Stimulated activated naive CD8-positive, alpha-beta T cell treated with anti-CD3 and anti-CD28 coated beads, Interleukin-15, Interleukin-2, amounts not matched to agents 100 ng/mL and 50 ng/mL, for 24 hours (primary cell): ENCODE results near the gene NCKAP5.
"Not testable (repeated sequence)": the region's sequence is repeated elsewhere in the genome, so short reads cannot be mapped to it uniquely, and the experiment has no call there.

Experiments
- H3K27ac Mint-ChIP-seq: one replicate; pipeline ENCODE4 v1.8.0; 2021; ENCODE audit warnings: mild to moderate bottlenecking, mixed read lengths
- H3K27me3 Mint-ChIP-seq: one replicate; pipeline ENCODE4 v1.8.0; 2021; ENCODE audit warnings: mixed read lengths
- H3K36me3 Mint-ChIP-seq: one replicate; pipeline ENCODE4 v1.8.0; 2021; ENCODE audit warnings: low read depth, mixed read lengths
- H3K4me1 Mint-ChIP-seq: one replicate; pipeline ENCODE4 v1.8.0; 2021; ENCODE audit warnings: low read depth, mixed read lengths
- H3K4me3 Mint-ChIP-seq: one replicate; pipeline ENCODE4 v1.8.0; 2021; ENCODE audit warnings: mild to moderate bottlenecking, mixed read lengths
- H3K9me3 Mint-ChIP-seq: one replicate; pipeline ENCODE4 v1.8.0; 2021; ENCODE audit warnings: mixed read lengths

The NCKAP5 gene

GRCh38 chr2:133484106-133484505 is 84.2 kb downstream of the NCKAP5 start:
- Mint-ChIP-seq H3K4me3 (no peak overlapping the region), H3K27me3 (no peaks in the 10 kb centered on the region), H3K27ac (no peak overlapping the region), H3K9me3 (peaks cover 3% of the 10 kb centered on the region), H3K36me3 (no peaks in the 10 kb centered on the region), H3K4me1 (no peaks in the 10 kb centered on the region)

GRCh38 chr2:133483181-133483580 is 85.1 kb downstream of the NCKAP5 start:
- peaks cover 3% of the 10 kb centered on the region for H3K9me3 Mint-ChIP-seq
- no peaks in the 10 kb centered on the region for H3K27me3 Mint-ChIP-seq
- H3K27ac Mint-ChIP-seq: no peak overlapping the region
- no peaks in the 10 kb centered on the region for H3K36me3 Mint-ChIP-seq
- no peaks in the 10 kb centered on the region for H3K4me1 Mint-ChIP-seq
- H3K4me3 Mint-ChIP-seq: no peak overlapping the region

- Mint-ChIP-seq H3K4me3 (no peak overlapping the region), H3K27ac (no peak overlapping the region), H3K27me3 (no peaks in the 10 kb centered on the region), H3K9me3 (peaks cover 3% of the 10 kb centered on the region), H3K4me1 (no peaks in the 10 kb centered on the region), H3K36me3 (no peaks in the 10 kb centered on the region)
Observed at GRCh38 chr2:133480707-133481429, 87.4 kb downstream of the NCKAP5 start.

- no peaks in the 10 kb centered on the region for H3K4me1 Mint-ChIP-seq
- H3K9me3 Mint-ChIP-seq: peaks cover 3% of the 10 kb centered on the region
- no peak overlapping the region for H3K27ac Mint-ChIP-seq
- H3K36me3 Mint-ChIP-seq: no peaks in the 10 kb centered on the region
- H3K27me3 Mint-ChIP-seq: no peaks in the 10 kb centered on the region
- no peak overlapping the region for H3K4me3 Mint-ChIP-seq
Observed at GRCh38 chr2:133477616-133477990, 90.7 kb downstream of the NCKAP5 start.

GRCh38 chr2:133476931-133477615 is 91.2 kb downstream of the NCKAP5 start:
- Mint-ChIP-seq H3K36me3 (no peaks in the 10 kb centered on the region), H3K9me3 (peaks cover 3% of the 10 kb centered on the region), H3K4me1 (no peaks in the 10 kb centered on the region), H3K4me3 (no peak overlapping the region), H3K27ac (no peak overlapping the region), H3K27me3 (no peaks in the 10 kb centered on the region)

- no peak overlapping the region for H3K27ac Mint-ChIP-seq
- H3K9me3 Mint-ChIP-seq: peaks cover 3% of the 10 kb centered on the region
- H3K4me3 Mint-ChIP-seq: no peak overlapping the region
- no peaks in the 10 kb centered on the region for H3K4me1 Mint-ChIP-seq
- H3K27me3 Mint-ChIP-seq: no peaks in the 10 kb centered on the region
- no peaks in the 10 kb centered on the region for H3K36me3 Mint-ChIP-seq
Observed at GRCh38 chr2:133476286-133476685, 92.0 kb downstream of the NCKAP5 start.

GRCh38 chr2:133475610-133476009 is 92.7 kb downstream of the NCKAP5 start:
- Mint-ChIP-seq H3K4me3 (no peak overlapping the region), H3K9me3 (peaks cover under 1% of the 10 kb centered on the region), H3K27me3 (no peaks in the 10 kb centered on the region), H3K27ac (no peak overlapping the region), H3K4me1 (no peaks in the 10 kb centered on the region), H3K36me3 (no peaks in the 10 kb centered on the region)

GRCh38 chr2:133470446-133470845 is 97.8 kb downstream of the NCKAP5 start:
- H3K9me3 Mint-ChIP-seq, H3K4me1 Mint-ChIP-seq, H3K27me3 Mint-ChIP-seq, H3K36me3 Mint-ChIP-seq, H3K27ac Mint-ChIP-seq, H3K4me3 Mint-ChIP-seq: not testable (repeated sequence)

- Mint-ChIP-seq H3K4me3 (no peak overlapping the region), H3K27me3 (no peaks in the 10 kb centered on the region), H3K9me3 (no peaks in the 10 kb centered on the region), H3K27ac (no peak overlapping the region), H3K4me1 (no peaks in the 10 kb centered on the region), H3K36me3 (no peaks in the 10 kb centered on the region)
Observed at GRCh38 chr2:133462811-133463210, 105.5 kb downstream of the NCKAP5 start.

- Mint-ChIP-seq H3K4me1 (no peaks in the 10 kb centered on the region), H3K4me3 (no peak overlapping the region), H3K27ac (no peak overlapping the region), H3K27me3 (no peaks in the 10 kb centered on the region), H3K9me3 (no peaks in the 10 kb centered on the region), H3K36me3 (no peaks in the 10 kb centered on the region)
Observed at GRCh38 chr2:133461484-133461883, 106.8 kb downstream of the NCKAP5 start.

- no peak overlapping the region for H3K4me3 Mint-ChIP-seq
- H3K27me3 Mint-ChIP-seq: no peaks in the 10 kb centered on the region
- H3K9me3 Mint-ChIP-seq: no peaks in the 10 kb centered on the region
- H3K27ac Mint-ChIP-seq: no peak overlapping the region
- H3K4me1 Mint-ChIP-seq: no peaks in the 10 kb centered on the region
- H3K36me3 Mint-ChIP-seq: no peaks in the 10 kb centered on the region
Observed at GRCh38 chr2:133459590-133459989, 108.7 kb downstream of the NCKAP5 start.

- H3K9me3 Mint-ChIP-seq: no peaks in the 10 kb centered on the region
- no peaks in the 10 kb centered on the region for H3K4me1 Mint-ChIP-seq
Observed at GRCh38 chr2:133458280-133458679, 110.0 kb downstream of the NCKAP5 start.

GRCh38 chr2:133457861-133458260 is 110.4 kb downstream of the NCKAP5 start:
- Mint-ChIP-seq H3K36me3 (no peaks in the 10 kb centered on the region), H3K27me3 (no peaks in the 10 kb centered on the region), H3K4me1 (no peaks in the 10 kb centered on the region), H3K4me3 (no peak overlapping the region), H3K27ac (no peak overlapping the region), H3K9me3 (no peaks in the 10 kb centered on the region)

More at GRCh38 chr2:133458280-133458679, 110.0 kb downstream of the NCKAP5 start:
- Mint-ChIP-seq H3K36me3 (no peaks in the 10 kb centered on the region), H3K27me3 (no peaks in the 10 kb centered on the region), H3K4me3 (no peak overlapping the region), H3K27ac (no peak overlapping the region)

GRCh38 chr2:133456971-133457370 is 111.3 kb downstream of the NCKAP5 start:
- Mint-ChIP-seq H3K27ac (no peak overlapping the region), H3K4me1 (no peaks in the 10 kb centered on the region), H3K36me3 (no peaks in the 10 kb centered on the region), H3K4me3 (no peak overlapping the region), H3K27me3 (no peaks in the 10 kb centered on the region), H3K9me3 (no peaks in the 10 kb centered on the region)

GRCh38 chr2:133456156-133456555 is 112.1 kb downstream of the NCKAP5 start:
- H3K27ac Mint-ChIP-seq: no peak overlapping the region

GRCh38 chr2:133453032-133453431 is 115.2 kb downstream of the NCKAP5 start:
- Mint-ChIP-seq H3K9me3 (no peaks in the 10 kb centered on the region), H3K36me3 (no peaks in the 10 kb centered on the region), H3K27me3 (no peaks in the 10 kb centered on the region), H3K4me3 (no peak overlapping the region), H3K4me1 (no peaks in the 10 kb centered on the region), H3K27ac (no peak overlapping the region)

More at GRCh38 chr2:133456156-133456555, 112.1 kb downstream of the NCKAP5 start:
- no peaks in the 10 kb centered on the region for H3K4me1 Mint-ChIP-seq
- H3K9me3 Mint-ChIP-seq: no peaks in the 10 kb centered on the region
- H3K4me3 Mint-ChIP-seq: no peak overlapping the region
- no peaks in the 10 kb centered on the region for H3K36me3 Mint-ChIP-seq
- no peaks in the 10 kb centered on the region for H3K27me3 Mint-ChIP-seq
